Sigmoid colon (tissue), 7 donors: ENCODE data around the gene KDM6A. TPM values are rescaled to one million over a fixed set of nuclear protein-coding genes. Genes with fewer than 3 reads are reported as not detected.

Source experiments
- polyA plus RNA-seq, 3 donors: library from polyadenylated mRNA; stranded (reverse); fragments of 200-250 nt; gene quantifications; one replicate each; pipeline ENCODE4 v1.2.3, GENCODE V29; 2013
- total RNA-seq, 4 donors: library from RNA; depleted of rRNA; stranded (reverse); fragments of >200 nt; gene quantifications; one replicate each; pipeline ENCODE4 v1.1.0, GENCODE V29; 2016
- donor health status: healthy with polysubstance abuse.
- donor health status: Bipolar disorder and iron deficiency.
- donor health status: healthy.

KDM6A gene
- total and polyA plus RNA-seq, 7 donors = 8.6 to 35.7 (median 17.9) TPM

Other genes with a start within 250 kb of the KDM6A start
- not detected for gene DUSP21, start 29.2 kb upstream of the KDM6A start, total RNA-seq
- not detected for gene DUSP21, start 29.2 kb upstream of the KDM6A start, polyA plus RNA-seq